ENCODE data around the gene LGALS3BP. TPM values are rescaled to one million over a fixed set of nuclear protein-coding genes. Genes with fewer than 3 reads are reported as not detected.

The LGALS3BP gene
- total and polyA plus RNA-seq, 7 donors = 92.5 to 415 (median 180) TPM

DNA sequence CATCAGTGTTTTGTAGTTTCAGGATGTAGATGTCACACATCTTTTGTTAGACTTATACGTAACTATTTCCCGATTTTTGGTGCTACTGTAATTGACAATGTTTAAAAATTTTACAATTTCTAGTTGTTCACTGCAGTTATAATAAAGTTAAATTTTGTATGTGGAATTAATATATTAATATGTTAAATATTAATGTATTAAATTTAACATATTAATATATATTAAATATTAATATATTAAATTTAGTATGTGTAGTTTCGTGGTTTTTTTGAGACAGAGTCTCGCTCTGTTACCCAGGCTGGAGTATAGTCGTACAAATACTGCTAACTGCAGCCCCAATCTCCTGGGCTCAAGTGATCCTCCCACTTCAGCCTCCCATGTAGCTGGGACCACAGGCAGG lies 5.7 kb upstream of the LGALS3BP start:
- no peak overlapping the region for H3K4me3 ChIP-seq
- H3K27ac ChIP-seq = peak overlapping the region in 3 of 4 donors; percentile 28 to 63 (median 38)
- no peak for TF ChIP-seq EP300 (IDR thresholded peaks at IDR 0.05)
- TF ChIP-seq POLR2A (IDR thresholded peaks at IDR 0.05) = no peak
- TF ChIP-seq CTCF (IDR thresholded peaks at IDR 0.05) = no peak
- TF ChIP-seq POLR2AphosphoS5 (IDR thresholded peaks at IDR 0.05) = no peak
- WGBS, 2 donors = 79 to 94% methylated on average over 5 of the region's 5 CpGs
- peaks cover 0 to 21% (median 9%) of the 10 kb centered on the region in 4 donors for H3K4me1 ChIP-seq
- DNase-seq = no peak
- peaks cover 0 to 4% (median 0%) of the 10 kb centered on the region in 4 donors for H3K36me3 ChIP-seq
- intact Hi-C loops (cut with DNase I) = no loop called here
- no peaks in the 10 kb centered on the region for H3K27me3 ChIP-seq
- no peaks in the 10 kb centered on the region for H3K9me3 ChIP-seq

GRCh38 chr17:78981010-78981888 lies 1.5 kb upstream of the LGALS3BP start:
- no peaks in the 10 kb centered on the region for H3K36me3 ChIP-seq
- no peak for TF ChIP-seq POLR2A (IDR thresholded peaks at IDR 0.05)
- no peak for DNase-seq
- H3K9me3 ChIP-seq = no peaks in the 10 kb centered on the region
- WGBS, 2 donors = 89 to 90% methylated on average over 16 of the region's 16 CpGs
- H3K27me3 ChIP-seq = no peaks in the 10 kb centered on the region
- peak overlapping the region in 2 of 4 donors; percentile 73 to 75 for H3K27ac ChIP-seq
- peaks cover 0 to 45% (median 38%) of the 10 kb centered on the region in 4 donors for H3K4me1 ChIP-seq
- intact Hi-C loops (cut with DNase I) = no loop called here
- H3K4me3 ChIP-seq = no peak overlapping the region

- no peaks in the 10 kb centered on the region for H3K36me3 ChIP-seq
- 65 to 76% methylated on average over 8 of the region's 8 CpGs for WGBS, 2 donors
- DNase-seq = no peak
- TF ChIP-seq CTCF (IDR thresholded peaks at IDR 0.05) = no peak
- TF ChIP-seq POLR2AphosphoS5 (IDR thresholded peaks at IDR 0.05) = no peak
- TF ChIP-seq POLR2A (IDR thresholded peaks at IDR 0.05) = no peak
- no peak for TF ChIP-seq EP300 (IDR thresholded peaks at IDR 0.05)
- H3K27me3 ChIP-seq = no peaks in the 10 kb centered on the region
- H3K4me3 ChIP-seq = no peak overlapping the region
- no peaks in the 10 kb centered on the region for H3K9me3 ChIP-seq
- intact Hi-C loops (cut with DNase I) = no loop called here
- H3K4me1 ChIP-seq = peaks cover 0 to 49% (median 43%) of the 10 kb centered on the region in 4 donors
- peak overlapping the region; percentile 61 to 75 (median 69) for H3K27ac ChIP-seq
Measured at GRCh38 chr17:78980624-78980972, 875 bp upstream of the LGALS3BP start.

DNA sequence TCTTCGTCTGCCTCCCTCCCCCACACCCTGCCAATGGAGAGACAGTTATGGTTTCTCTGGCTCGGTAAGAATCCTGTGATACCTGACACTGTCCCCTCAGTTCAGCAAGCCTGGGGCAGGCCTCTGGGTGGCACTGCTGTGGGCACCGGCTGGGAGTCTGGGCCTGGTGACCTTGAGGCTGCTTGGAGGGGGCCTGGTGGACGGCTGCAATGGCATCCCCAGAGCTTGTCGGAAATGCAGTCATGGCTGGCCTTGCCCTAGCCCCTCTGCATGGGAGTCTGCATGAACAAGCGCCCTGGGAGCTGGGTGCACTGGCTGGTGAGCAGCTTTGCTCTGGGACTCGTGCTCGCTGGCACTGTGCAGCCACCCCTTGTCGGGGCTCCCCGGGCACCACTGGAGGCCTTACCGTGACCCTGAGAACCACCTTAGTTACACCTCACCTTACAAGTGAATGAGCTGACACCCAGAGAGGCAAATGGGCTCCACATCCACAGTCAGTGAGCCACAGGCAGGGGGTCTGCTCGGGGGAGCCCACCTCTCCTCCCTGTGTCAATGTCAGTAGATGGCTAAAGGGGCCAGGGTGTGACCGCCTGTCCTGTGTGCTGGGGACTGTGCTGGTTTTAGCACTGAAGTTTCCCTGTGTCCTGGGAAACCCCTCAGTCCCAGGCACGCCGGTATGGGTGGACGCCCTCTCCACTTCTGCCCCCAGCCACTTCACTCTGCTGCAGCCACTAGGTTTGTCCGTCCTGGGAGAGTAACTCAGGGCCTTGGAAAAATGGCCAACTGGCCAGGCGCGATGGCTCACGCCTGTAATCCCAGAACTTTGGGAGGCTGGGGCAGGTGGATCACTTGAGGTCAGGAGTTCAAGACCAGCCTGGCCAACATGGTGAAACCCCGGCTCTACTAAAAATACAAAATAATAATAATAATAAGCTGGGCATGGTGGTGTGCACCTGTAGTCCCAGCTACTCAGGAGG lies 1.4 kb downstream of the LGALS3BP start:
- Histone ChIP-seq H3K27me3 (no peaks in the 10 kb centered on the region), H3K4me1 (peaks cover 0 to 64% (median 57%) of the 10 kb centered on the region in 4 donors), H3K4me3 (peak overlapping the region in 2 of 4 donors; percentile 49), H3K27ac (peak overlapping the region in 3 of 4 donors; percentile 25 to 75 (median 72)), H3K36me3 (no peaks in the 10 kb centered on the region), H3K9me3 (no peaks in the 10 kb centered on the region)
- intact Hi-C loops (cut with DNase I) = no loop called here
- TF ChIP-seq POLR2A (IDR thresholded peaks at IDR 0.05) (no peak), CTCF (IDR thresholded peaks at IDR 0.05) (no peak), EP300 (IDR thresholded peaks at IDR 0.05) (no peak), POLR2AphosphoS5 (IDR thresholded peaks at IDR 0.05) (no peak)
- 24 to 64% methylated on average over 21 of the region's 21 CpGs for WGBS, 2 donors
- no peak for DNase-seq

DNA sequence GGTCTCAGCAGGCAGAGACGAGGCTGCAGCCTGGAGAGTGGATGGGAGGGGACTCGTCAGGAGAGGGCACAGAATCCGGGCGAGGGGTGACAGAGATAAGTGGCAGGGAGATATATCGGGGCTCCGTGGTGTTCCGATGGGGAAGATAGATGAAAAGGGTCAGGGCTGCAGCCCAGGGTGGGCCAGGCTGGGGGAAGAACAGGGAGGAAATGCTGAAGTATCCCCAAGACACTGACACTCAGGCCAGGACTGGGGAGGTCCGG lies 2.1 kb downstream of the LGALS3BP start:
- no peak overlapping the region for H3K4me3 ChIP-seq
- H3K4me1 ChIP-seq = peaks cover 0 to 64% (median 57%) of the 10 kb centered on the region in 4 donors
- no peaks in the 10 kb centered on the region for H3K36me3 ChIP-seq
- intact Hi-C loops (cut with DNase I) = no loop called here
- H3K27ac ChIP-seq = peak overlapping the region; percentile 25 to 78 (median 74)
- WGBS, 2 donors = 65 to 76% methylated on average over 8 of the region's 8 CpGs
- no peaks in the 10 kb centered on the region for H3K27me3 ChIP-seq
- DNase-seq = no peak
- H3K9me3 ChIP-seq = no peaks in the 10 kb centered on the region
- TF ChIP-seq CTCF (IDR thresholded peaks at IDR 0.05) = no peak
- no peak for TF ChIP-seq POLR2AphosphoS5 (IDR thresholded peaks at IDR 0.05)
- no peak for TF ChIP-seq POLR2A (IDR thresholded peaks at IDR 0.05)
- no peak for TF ChIP-seq EP300 (IDR thresholded peaks at IDR 0.05)

Measured in sigmoid colon (tissue), 7 donors.